RWPE2 (cell line): ENCODE measurements around the gene LRRC23.

Experiments used
- ATAC-seq: fragments of 200-7000 bp; cut with Tn5 transposase; 3 replicates; pipeline ENCODE4 v1.9.1; 2021; ENCODE audit warnings: low read depth
- DNase-seq: peaks from one replicate; pipeline ENCODE4 v3.0.0-alpha.2; 2020; ENCODE audit warnings: low spot score
- H3K27ac ChIP-seq: fragments of 450-650 bp; 2 replicates; pipeline ENCODE4 v1.5.1; 2017; ENCODE audit warnings: mild to moderate bottlenecking; ENCODE audit not compliant: poor library complexity, severe bottlenecking
- H3K27me3 ChIP-seq: fragments of 250-450 bp; sonication (Bioruptor Pico); 2 replicates; pipeline ENCODE4 v1.5.1; 2021; ENCODE audit warnings: mild to moderate bottlenecking, moderate library complexity; ENCODE audit not compliant: insufficient read depth, poor library complexity, severe bottlenecking
- H3K36me3 ChIP-seq: fragments of 250-450 bp; sonication (Bioruptor Pico); 2 replicates; pipeline ENCODE4 v1.5.1; 2020; ENCODE audit warnings: low read depth, mild to moderate bottlenecking, moderate library complexity
- H3K4me1 ChIP-seq: fragments of 250-450 bp; sonication (Bioruptor Pico); 2 replicates; pipeline ENCODE4 v1.5.1; 2021; ENCODE audit warnings: mild to moderate bottlenecking, moderate library complexity; ENCODE audit not compliant: insufficient read depth, poor library complexity, severe bottlenecking
- H3K4me3 ChIP-seq: fragments of 250-450 bp; sonication (Bioruptor Pico); 2 replicates; pipeline ENCODE4 v1.5.1; 2021; ENCODE audit warnings: mild to moderate bottlenecking, moderate library complexity; ENCODE audit not compliant: severe bottlenecking
- H3K9me3 ChIP-seq: fragments of 250-450 bp; sonication (Bioruptor Pico); 2 replicates; pipeline ENCODE4 v1.5.1; 2021; ENCODE audit warnings: mild to moderate bottlenecking, moderate library complexity; ENCODE audit not compliant: severe bottlenecking
- TF ChIP-seq, protein P1 (sequence below): fragments of 450-650 bp; IDR thresholded peaks from one replicate; pipeline ENCODE4 v1.5.1; 2017; ENCODE audit warnings: mild to moderate bottlenecking, moderate library complexity; ENCODE audit not compliant: poor library complexity, severe bottlenecking

Gene LRRC23

DNA sequence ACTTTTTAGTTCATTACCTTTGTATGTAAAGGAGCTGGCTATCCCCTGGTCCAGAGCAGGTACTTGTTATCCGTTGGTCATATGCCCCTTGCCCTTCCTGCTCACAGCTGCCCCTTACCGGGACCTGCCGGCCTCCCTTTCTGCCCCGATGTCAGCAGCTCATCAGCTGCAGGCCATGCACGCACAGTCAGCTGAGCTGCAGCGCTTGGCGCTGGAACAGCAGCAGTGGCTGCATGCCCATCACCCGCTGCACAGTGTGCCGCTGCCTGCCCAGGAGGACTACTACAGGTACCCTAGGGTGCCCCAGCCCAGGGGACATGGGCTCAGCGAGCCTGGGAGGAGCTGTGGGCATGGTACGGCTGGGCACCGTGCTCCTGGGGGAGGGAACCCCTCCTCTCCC is 36.6 kb downstream of the LRRC23 start:
- DNase-seq = no peak
- TF ChIP-seq, protein P1, sequence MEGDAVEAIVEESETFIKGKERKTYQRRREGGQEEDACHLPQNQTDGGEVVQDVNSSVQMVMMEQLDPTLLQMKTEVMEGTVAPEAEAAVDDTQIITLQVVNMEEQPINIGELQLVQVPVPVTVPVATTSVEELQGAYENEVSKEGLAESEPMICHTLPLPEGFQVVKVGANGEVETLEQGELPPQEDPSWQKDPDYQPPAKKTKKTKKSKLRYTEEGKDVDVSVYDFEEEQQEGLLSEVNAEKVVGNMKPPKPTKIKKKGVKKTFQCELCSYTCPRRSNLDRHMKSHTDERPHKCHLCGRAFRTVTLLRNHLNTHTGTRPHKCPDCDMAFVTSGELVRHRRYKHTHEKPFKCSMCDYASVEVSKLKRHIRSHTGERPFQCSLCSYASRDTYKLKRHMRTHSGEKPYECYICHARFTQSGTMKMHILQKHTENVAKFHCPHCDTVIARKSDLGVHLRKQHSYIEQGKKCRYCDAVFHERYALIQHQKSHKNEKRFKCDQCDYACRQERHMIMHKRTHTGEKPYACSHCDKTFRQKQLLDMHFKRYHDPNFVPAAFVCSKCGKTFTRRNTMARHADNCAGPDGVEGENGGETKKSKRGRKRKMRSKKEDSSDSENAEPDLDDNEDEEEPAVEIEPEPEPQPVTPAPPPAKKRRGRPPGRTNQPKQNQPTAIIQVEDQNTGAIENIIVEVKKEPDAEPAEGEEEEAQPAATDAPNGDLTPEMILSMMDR = no peak
- no peak overlapping the region for H3K4me3 ChIP-seq
- ATAC-seq = no peak
- H3K9me3 ChIP-seq = no peaks in the 10 kb centered on the region
- peaks cover 13% of the 10 kb centered on the region for H3K4me1 ChIP-seq
- H3K27ac ChIP-seq = no peak overlapping the region
- H3K36me3 ChIP-seq = peaks cover 29% of the 10 kb centered on the region
- H3K27me3 ChIP-seq = no peaks in the 10 kb centered on the region

DNA sequence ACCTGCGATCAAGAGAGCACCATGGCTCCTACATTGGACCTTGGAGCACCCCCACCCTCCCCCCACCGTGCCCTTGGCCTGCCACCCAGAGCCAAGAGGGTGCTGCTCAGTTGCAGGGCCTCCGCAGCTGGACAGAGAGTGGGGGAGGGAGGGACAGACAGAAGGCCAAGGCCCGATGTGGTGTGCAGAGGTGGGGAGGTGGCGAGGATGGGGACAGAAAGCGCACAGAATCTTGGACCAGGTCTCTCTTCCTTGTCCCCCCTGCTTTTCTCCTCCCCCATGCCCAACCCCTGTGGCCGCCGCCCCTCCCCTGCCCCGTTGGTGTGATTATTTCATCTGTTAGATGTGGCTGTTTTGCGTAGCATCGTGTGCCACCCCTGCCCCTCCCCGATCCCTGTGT is 37.2 kb downstream of the LRRC23 start:
- ATAC-seq (no peak), DNase-seq (no peak)
- Histone ChIP-seq H3K36me3 (peaks cover 29% of the 10 kb centered on the region), H3K27ac (no peak overlapping the region), H3K4me1 (peaks cover 13% of the 10 kb centered on the region), H3K9me3 (no peaks in the 10 kb centered on the region), H3K27me3 (no peaks in the 10 kb centered on the region), H3K4me3 (no peak overlapping the region)
- TF ChIP-seq, protein P1 = no peak

DNA sequence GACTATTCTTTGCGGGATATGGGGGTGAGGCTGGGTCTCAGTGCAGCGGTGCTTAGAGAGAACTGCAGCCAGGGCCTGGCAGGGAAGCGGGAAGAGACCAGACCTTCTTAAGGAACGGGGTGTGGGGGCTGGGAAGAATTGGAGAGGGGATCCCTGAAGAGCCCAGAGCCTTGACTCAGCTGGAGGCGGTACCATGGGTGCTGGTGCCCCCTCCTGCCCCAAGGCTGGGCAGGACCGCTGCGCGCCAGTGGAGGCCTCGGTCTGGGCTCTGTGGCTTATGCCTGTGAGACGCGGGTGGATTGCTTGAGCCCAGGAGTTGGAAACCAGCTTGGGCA is 37.7 kb downstream of the LRRC23 start:
- TF ChIP-seq, protein P1 = no peak
- H3K27ac ChIP-seq = peak overlapping the region; percentile 96

DNA sequence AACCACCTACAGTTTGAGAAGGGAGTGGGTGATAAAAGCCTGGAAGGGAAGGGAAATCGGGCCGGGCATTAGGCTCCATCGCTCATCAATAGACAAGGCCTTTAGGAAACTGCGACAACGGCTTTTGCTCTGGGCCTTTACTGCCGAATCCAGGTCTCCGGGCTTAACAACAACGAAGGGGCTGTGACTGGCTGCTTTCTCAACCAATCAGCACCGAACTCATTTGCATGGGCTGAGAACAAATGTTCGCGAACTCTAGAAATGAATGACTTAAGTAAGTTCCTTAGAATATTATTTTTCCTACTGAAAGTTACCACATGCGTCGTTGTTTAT is 38.7 kb downstream of the LRRC23 start:
- Histone ChIP-seq H3K27me3 (no peaks in the 10 kb centered on the region), H3K36me3 (peaks cover 29% of the 10 kb centered on the region), H3K27ac (peak overlapping the region; percentile 96), H3K4me3 (peak overlapping the region; percentile 43), H3K4me1 (peaks cover 16% of the 10 kb centered on the region), H3K9me3 (no peaks in the 10 kb centered on the region)
- TF ChIP-seq, protein P1 = no peak
- ATAC-seq (peak; percentile 26), DNase-seq (no peak)

More for the DNA sequence above, 37.7 kb downstream of the LRRC23 start:
- Histone ChIP-seq H3K4me3 (no peak overlapping the region), H3K27me3 (no peaks in the 10 kb centered on the region), H3K4me1 (peaks cover 16% of the 10 kb centered on the region), H3K36me3 (peaks cover 29% of the 10 kb centered on the region), H3K9me3 (no peaks in the 10 kb centered on the region)
- no peak for DNase-seq
- ATAC-seq = no peak

DNA sequence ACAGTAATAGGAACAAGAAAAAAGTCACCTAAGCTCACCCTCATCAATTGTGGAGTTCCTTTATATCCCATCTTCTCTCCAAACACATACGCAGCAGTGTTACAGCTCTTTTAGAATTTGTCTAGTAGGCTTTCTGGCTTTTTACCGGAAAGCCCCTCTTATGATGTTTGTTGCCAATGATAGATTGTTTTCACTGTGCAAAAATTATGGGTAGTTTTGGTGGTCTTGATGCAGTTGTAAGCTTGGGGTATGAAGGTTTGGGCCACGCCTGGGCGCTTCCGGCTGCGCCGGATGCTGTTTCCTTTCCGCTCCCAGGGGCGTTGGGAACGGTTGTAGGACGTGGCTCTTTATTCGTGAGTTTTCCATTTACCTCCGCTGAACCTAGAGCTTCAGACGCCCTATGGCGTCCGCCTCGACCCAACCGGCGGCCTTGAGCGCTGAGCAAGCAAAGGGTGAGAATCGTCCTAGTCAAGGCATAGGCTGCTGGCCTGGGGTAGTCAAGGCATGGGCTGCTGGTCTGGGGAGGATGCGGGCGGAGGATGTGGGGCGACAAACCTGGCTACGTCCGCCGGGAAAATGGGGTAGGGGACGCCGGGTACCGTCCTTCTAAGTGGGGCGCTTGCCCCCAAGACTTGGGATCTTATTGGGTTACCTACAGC is 39.2 kb downstream of the LRRC23 start, which contains the start of the genes C12orf57 and RNU7-1:
Gene C12orf57, plus strand, starts transcription at position 301 of the 659 bp plus-strand sequence. Its CDS starts 100 bp downstream, at position 401.
Gene RNU7-1, plus strand, starts transcription at position 95 of the 659 bp plus-strand sequence.
- ATAC-seq (peak; percentile 45), DNase-seq (no peak)
- H3K27me3 ChIP-seq = no peaks in the 10 kb centered on the region
- peaks cover 16% of the 10 kb centered on the region for H3K4me1 ChIP-seq
- peak within 1 kb of the TSS; percentile 43 for H3K4me3 ChIP-seq
- H3K27ac ChIP-seq = peak within 1 kb of the TSS; percentile 96
- TF ChIP-seq, protein P1 = no peak
- peaks cover 26% of the 10 kb centered on the region for H3K36me3 ChIP-seq
- no peaks in the 10 kb centered on the region for H3K9me3 ChIP-seq
